H1 (cell line): ENCODE results near the gene EIPR1. TPM values are rescaled to one million over a fixed set of nuclear protein-coding genes. Genes with fewer than 3 reads are reported as not detected.

ENCODE experiments used
- CTCF ChIA-PET: fragments of 300-600 bp; sonication (Branson Sonifier 250); formaldehyde crosslinking; loops from one replicate; lab custom pipeline; 2021; ENCODE audit not compliant: partially characterized antibody; lab: Charles Lee
- POLR2A ChIA-PET: fragments of 300-600 bp; sonication (Branson Sonifier 250); formaldehyde crosslinking; loops from one replicate; lab custom pipeline; 2021; ENCODE audit warnings: inconsistent platforms; ENCODE audit not compliant: partially characterized antibody; lab: Charles Lee
- DNase-seq, 2 experiments: peaks; one replicate each; pipeline versions ENCODE4 v3.0.0 to v3.0.0-alpha.2; 2010 to 2022; ENCODE audit warnings: low spot score in 2 of 2, low read depth in 1 of 2, mixed read lengths in 1 of 2
- FAIRE-seq: peaks from 2 replicates; lab custom pipeline; 2011; peaks lifted over from hg19 to GRCh38; lab: Jason Lieb, UNC
- H2AFZ ChIP-seq: 2 replicates; pipeline ENCODE4 v1.8.1; 2012; ENCODE audit warnings: low read length, inconsistent platforms
- H2AK5ac ChIP-seq: 2 replicates; pipeline ENCODE4 v1.6.1; 2013; ENCODE audit warnings: low read depth, low read length
- H2BK120ac ChIP-seq: replicated peaks from 2 replicates; pipeline ENCODE3; 2013; ENCODE audit warnings: low read depth, low read length, inconsistent platforms
- H2BK12ac ChIP-seq: 2 replicates; pipeline ENCODE4 v1.6.1; 2013; ENCODE audit warnings: low read depth, low read length
- H2BK15ac ChIP-seq: 2 replicates; pipeline ENCODE4 v1.6.1; 2013; ENCODE audit warnings: low read length
- H2BK20ac ChIP-seq: 2 replicates; pipeline ENCODE4 v1.6.1; 2013; ENCODE audit warnings: low read length
- H2BK5ac ChIP-seq: 2 replicates; pipeline ENCODE4 v1.6.1; 2013; ENCODE audit warnings: low read depth, low read length
- H3K14ac ChIP-seq: 2 replicates; pipeline ENCODE4 v1.6.1; 2013; ENCODE audit warnings: inconsistent platforms; ENCODE audit not compliant: insufficient read length
- H3K18ac ChIP-seq: 2 replicates; pipeline ENCODE4 v1.6.1; 2013; ENCODE audit warnings: low read length; ENCODE audit errors: extremely low read depth
- H3K23ac ChIP-seq: 2 replicates; pipeline ENCODE4 v1.6.1; 2013; ENCODE audit warnings: inconsistent platforms; ENCODE audit not compliant: insufficient read length
- H3K23me2 ChIP-seq: 2 replicates; pipeline ENCODE4 v1.6.1; 2013; ENCODE audit warnings: low read depth, low read length
- H3K27ac ChIP-seq: 2 replicates; pipeline ENCODE4 v1.6.1; 2011; ENCODE audit warnings: low read depth, low read length, inconsistent platforms
- H3K27me3 ChIP-seq, 4 experiments: replicated peaks in 1 of 4; 1 replicate in 1 of 4; 2 replicates in 3 of 4; pipeline versions ENCODE4 v1.6.1 to v1.8.1; 2011 to 2013; ENCODE audit warnings: low read length in 3 of 4, mild to moderate bottlenecking in 3 of 4, inconsistent platforms in 2 of 4, mixed read lengths in 2 of 4, moderate library complexity in 1 of 4; ENCODE audit not compliant: control insufficient read depth in 3 of 4, insufficient read depth in 3 of 4; ENCODE audit errors: extremely low read depth in 1 of 4
- H3K36me3 ChIP-seq, 4 experiments: 2 replicates each; pipeline versions ENCODE4 v1.6.1 to v1.8.1; 2011 to 2013; ENCODE audit warnings: mild to moderate bottlenecking in 4 of 4, low read length in 3 of 4, moderate library complexity in 2 of 4, control low read depth in 1 of 4, inconsistent platforms in 1 of 4; ENCODE audit not compliant: insufficient read depth in 4 of 4, control insufficient read depth in 2 of 4
- H3K4ac ChIP-seq: replicated peaks from 2 replicates; pipeline ENCODE3; 2013; ENCODE audit warnings: low read length, low read depth, mixed read lengths, inconsistent platforms; ENCODE audit not compliant: insufficient read length
- H3K4me1 ChIP-seq, 4 experiments: replicated peaks in 1 of 4; 1 replicate in 1 of 4; 2 replicates in 3 of 4; pipeline versions ENCODE4 v1.6.1 to v1.8.1; 2011 to 2013; ENCODE audit warnings: low read length in 3 of 4, inconsistent platforms in 2 of 4, mixed read lengths in 1 of 4; ENCODE audit not compliant: insufficient read depth in 4 of 4, control insufficient read depth in 3 of 4
- H3K4me2 ChIP-seq, 2 experiments: 2 replicates each; pipeline versions ENCODE4 v1.6.1 to v1.8.1; 2011 to 2013; ENCODE audit warnings: low read depth in 2 of 2, low read length in 2 of 2, control low read depth in 1 of 2, inconsistent platforms in 1 of 2, mild to moderate bottlenecking in 1 of 2; ENCODE audit not compliant: insufficient read depth in 1 of 2
- H3K4me3 ChIP-seq, 4 experiments: fragments of 200-600, 300-600 bp in 1 of 4; sonication (generic), shearing (Covaris generic), sonication (Bioruptor Twin) in 1 of 4; 2 replicates each; pipeline versions ENCODE4 v1.5.1 to v1.8.1; 2011 to 2016; ENCODE audit warnings: low read length in 4 of 4, low read depth in 3 of 4, control low read depth in 2 of 4, inconsistent platforms in 2 of 4, mild to moderate bottlenecking in 2 of 4, mixed read lengths in 1 of 4, moderate library complexity in 1 of 4; ENCODE audit not compliant: insufficient read depth in 2 of 4; ENCODE audit errors: extremely low read depth in 1 of 4
- H3K56ac ChIP-seq: replicated peaks from 2 replicates; pipeline ENCODE3; 2013; ENCODE audit warnings: low read depth, mild to moderate bottlenecking, mixed read lengths, low read length, inconsistent platforms; ENCODE audit not compliant: insufficient read length
- H3K79me1 ChIP-seq: 2 replicates; pipeline ENCODE4 v1.6.1; 2013; ENCODE audit warnings: low read depth, low read length, control low read depth
- H3K79me2 ChIP-seq, 2 experiments: 2 replicates each; pipeline versions ENCODE4 v1.6.1 to v1.8.1; 2012 to 2013; ENCODE audit warnings: low read length in 2 of 2, mild to moderate bottlenecking in 2 of 2, inconsistent platforms in 1 of 2; ENCODE audit not compliant: insufficient read depth in 2 of 2, control insufficient read depth in 1 of 2
- H3K9ac ChIP-seq, 4 experiments: replicated peaks in 1 of 4; 1 replicate in 1 of 4; 2 replicates in 3 of 4; pipeline versions ENCODE4 v1.6.1 to v1.8.1; 2011 to 2013; ENCODE audit warnings: low read depth in 3 of 4, low read length in 3 of 4, control low read depth in 2 of 4, mild to moderate bottlenecking in 2 of 4, moderate library complexity in 2 of 4, inconsistent platforms in 1 of 4; ENCODE audit errors: extremely low read depth in 1 of 4
- H3K9me3 ChIP-seq, 2 experiments: 2 replicates each; pipeline versions ENCODE4 v1.6.1 to v1.8.1; 2012 to 2013; ENCODE audit warnings: mild to moderate bottlenecking in 2 of 2, moderate library complexity in 2 of 2, control low read depth in 1 of 2, inconsistent platforms in 1 of 2, low read depth in 1 of 2, low read length in 1 of 2, mixed read lengths in 1 of 2; ENCODE audit not compliant: insufficient read depth in 2 of 2
- H4K20me1 ChIP-seq, 2 experiments: replicated peaks in 1 of 2; 2 replicates each; pipeline versions ENCODE3 to v1.8.1; 2011 to 2013; ENCODE audit warnings: inconsistent platforms in 2 of 2, low read length in 2 of 2, mild to moderate bottlenecking in 1 of 2; ENCODE audit not compliant: insufficient read depth in 2 of 2, control insufficient read depth in 1 of 2
- H4K5ac ChIP-seq: 2 replicates; pipeline ENCODE4 v1.6.1; 2013; ENCODE audit warnings: low read length, low read depth, mixed read lengths, inconsistent platforms; ENCODE audit not compliant: insufficient read length
- H4K8ac ChIP-seq: 2 replicates; pipeline ENCODE4 v1.8.0; 2013; ENCODE audit warnings: mild to moderate bottlenecking, moderate library complexity, low read length, inconsistent platforms; ENCODE audit not compliant: insufficient read depth; ENCODE audit errors: extremely low read depth
- H4K91ac ChIP-seq: replicated peaks from 2 replicates; pipeline ENCODE3; 2013; ENCODE audit warnings: low read length, mixed read lengths, inconsistent platforms; ENCODE audit not compliant: insufficient read length
- BCL11A ChIP-seq, 2 experiments: IDR thresholded peaks; one replicate each; pipeline ENCODE4 v1.6.1; 2011; ENCODE audit warnings: low read depth in 2 of 2, low read length in 2 of 2, mild to moderate bottlenecking in 2 of 2
- CBX5 ChIP-seq: fragments of 300-800, 300-1000 bp; sonication (generic); IDR thresholded peaks from 2 replicates; pipeline ENCODE4 v1.7.1; 2016; ENCODE audit warnings: antibody characterized with exemption, low read length, low read depth
- EP300 ChIP-seq, 2 experiments: IDR thresholded peaks; 1 replicate in 1 of 2; 2 replicates in 1 of 2; pipeline ENCODE4 v1.6.1; 2011 to 2012; ENCODE audit warnings: low read depth in 2 of 2, low read length in 2 of 2, mild to moderate bottlenecking in 2 of 2, borderline replicate concordance in 1 of 2, inconsistent platforms in 1 of 2, moderate library complexity in 1 of 2
- GTF2F1 ChIP-seq: IDR thresholded peaks from 2 replicates; pipeline ENCODE4 v1.6.1; 2012; ENCODE audit warnings: low read depth, low read length, improper control_type of control experiment, borderline replicate concordance
- KDM4A ChIP-seq: IDR thresholded peaks from one replicate; pipeline ENCODE4 v1.7.1; 2012; ENCODE audit warnings: low read depth, mild to moderate bottlenecking, moderate library complexity, low read length, inconsistent platforms; ENCODE audit not compliant: severe bottlenecking
- SAP30 ChIP-seq: fragments of 300-600 bp; sonication (generic); IDR thresholded peaks from 2 replicates; pipeline ENCODE4 v1.7.1; 2012; ENCODE audit warnings: low read length, moderate library complexity, mild to moderate bottlenecking, inconsistent platforms; ENCODE audit not compliant: insufficient read depth, insufficient replicate concordance
- SIN3A ChIP-seq, 2 experiments: IDR thresholded peaks in 1 of 2; conservative IDR thresholded peaks in 1 of 2; 2 replicates each; pipeline ENCODE4 v1.6.1; 2011 to 2012; ENCODE audit warnings: low read length in 2 of 2, improper control_type of control experiment in 1 of 2, low read depth in 1 of 2, mild to moderate bottlenecking in 1 of 2
- SIRT6 ChIP-seq: IDR thresholded peaks from one replicate; pipeline ENCODE4 v1.7.1; 2012; ENCODE audit warnings: low read length, inconsistent platforms
- SP1 ChIP-seq: IDR thresholded peaks from 2 replicates; pipeline ENCODE4 v1.6.1; 2011; ENCODE audit warnings: low read depth, low read length
- TCF12 ChIP-seq: IDR thresholded peaks from 2 replicates; pipeline ENCODE4 v1.6.1; 2011; ENCODE audit warnings: low read depth, mild to moderate bottlenecking, low read length
- TEAD4 ChIP-seq: IDR thresholded peaks from 2 replicates; pipeline ENCODE4 v1.6.1; 2012; ENCODE audit warnings: low read depth, low read length, inconsistent platforms, mixed read lengths
- WGBS, 2 experiments: shearing (Covaris generic) in 1 of 2; methylation state at CpG; one replicate each; pipeline versions ENCODE4 v1.1.6 to v1.1.7; 2013 to 2015; ENCODE audit warnings: low lambda C conversion rate in 2 of 2, mixed read lengths in 2 of 2, inconsistent platforms in 1 of 2, low coverage in 1 of 2, missing lambda C conversion rate in 1 of 2; ENCODE audit not compliant: insufficient replicate concordance in 2 of 2, insufficient coverage in 1 of 2, insufficient read length in 1 of 2; ENCODE audit errors: extremely low coverage in 1 of 2, missing lambda C conversion rate in 1 of 2; 5-methylcytosine and 5-hydroxymethylcytosine counted together
- polyA plus RNA-seq, 7 experiments: library from polyadenylated mRNA; depleted of rRNA in 3 of 7; stranded (reverse) in 5 of 7; unstranded in 2 of 7; fragments of >200 nt in 5 of 7; fragments of 200-250 nt in 2 of 7; gene quantifications; 1 replicate in 5 of 7; 2 replicates in 1 of 7; 4 replicates in 1 of 7; pipeline versions ENCODE4 v1.2.1 to v1.2.3, GENCODE V29; 2011 to 2013; ENCODE audit warnings: missing spikeins in 2 of 7, mixed read lengths in 2 of 7
- total RNA-seq: library from RNA; stranded (reverse); fragmentation: NEBNext Ultra II Directional; extraction: Animal tissue kit (Norgen Biotek cat#: 25700); gene quantifications from 2 replicates; pipeline ENCODE4 v1.2.1, GENCODE V29; 2021
- TF ChIP-seq, protein P1 (sequence below): IDR thresholded peaks from 2 replicates; pipeline ENCODE4 v1.6.1; 2012; ENCODE audit warnings: inconsistent platforms

EIPR1 gene
- total and polyA plus RNA-seq, 2 of the 8 experiments (the other 6 are each of a cell fraction or from before 2014, with no cell fraction given): 26.3 to 56.4 TPM

DNA sequence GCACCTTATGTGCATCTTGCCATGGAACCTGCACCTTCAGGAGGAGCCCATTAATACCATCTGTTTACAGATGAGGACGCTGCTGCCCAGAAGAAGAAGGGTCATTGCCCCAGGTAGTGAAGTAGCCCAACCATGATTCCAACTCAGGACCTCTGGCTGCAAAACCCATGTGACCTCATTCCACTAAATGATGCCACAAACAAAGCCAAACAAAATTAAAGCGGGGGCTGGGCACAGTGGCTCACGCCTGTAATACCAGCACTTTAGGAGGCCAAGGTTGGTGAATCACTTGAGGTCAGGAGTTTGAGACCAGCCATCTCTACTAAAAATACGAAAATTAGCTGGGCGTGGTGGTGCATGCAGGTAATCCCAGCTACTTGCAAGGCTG is 202.1 kb downstream of the EIPR1 start:
- Histone ChIP-seq H3K23ac (no peak overlapping the region), H3K4me3 (no peak overlapping the region), H2BK5ac (no peak overlapping the region), H3K14ac (no peak overlapping the region), H3K4me1 (no peaks in the 10 kb centered on the region; a peak in 1 of 7 replicates), H2BK15ac (no peak overlapping the region), H3K36me3 (no peaks in the 10 kb centered on the region), H3K9ac (no peak overlapping the region), H3K9me3 (no peaks in the 10 kb centered on the region), H2BK12ac (no peak overlapping the region), H4K8ac (no peak overlapping the region), H4K91ac (no peak overlapping the region), H3K4ac (no peak overlapping the region), H3K23me2 (no peaks in the 10 kb centered on the region), H3K27ac (no peak overlapping the region), H2BK120ac (no peak overlapping the region), H3K27me3 (no peaks in the 10 kb centered on the region), H4K20me1 (peaks cover 0 to 1% of the 10 kb centered on the region in 2 experiments), H3K18ac (no peak overlapping the region), H2AK5ac (no peak overlapping the region), H4K5ac (no peak overlapping the region), H3K4me2 (no peak overlapping the region), H3K56ac (no peak overlapping the region), H3K79me2 (no peaks in the 10 kb centered on the region), H2BK20ac (no peak overlapping the region), H2AFZ (no peak overlapping the region), H3K79me1 (0 out of 2 replicates have a peak, but pooled peaks cover 3% of the 10 kb centered on the region)
- DNase-seq (no peak), FAIRE-seq (no peak)
- POLR2A ChIA-PET: no interaction called here
- WGBS, 2 experiments: 91% methylated on average over 5 of the region's 5 CpGs; no CpG with 5 or more reads in 1 of the 2 experiments
- CTCF ChIA-PET: interaction anchor here (0.7 kb wide), 1 partner anchor 99 kb away, joined by 3 read pairs; no protein-coding TSS in a partner anchor
- TF ChIP-seq CBX5 (no peak), BCL11A (IDR thresholded peaks at IDR 0.05; ENCODE audit: low read depth in 2 of 2, low read length in 2 of 2) (no peak), TCF12 (no peak), GTF2F1 (no peak), SIRT6 (no peak), EP300 (IDR thresholded peaks at IDR 0.05; ENCODE audit: borderline replicate concordance in 1 of 2, low read depth in 2 of 2, low read length in 2 of 2) (no peak), SAP30 (no peak), KDM4A (no peak), TEAD4 (no peak), SIN3A (conservative IDR thresholded peaks at IDR 0.05 in 1 of 2, IDR thresholded peaks at IDR 0.05 in 1 of 2; ENCODE audit: low read depth in 1 of 2, low read length in 2 of 2) (no peak), SP1 (no peak)
- TF ChIP-seq, protein P1, sequence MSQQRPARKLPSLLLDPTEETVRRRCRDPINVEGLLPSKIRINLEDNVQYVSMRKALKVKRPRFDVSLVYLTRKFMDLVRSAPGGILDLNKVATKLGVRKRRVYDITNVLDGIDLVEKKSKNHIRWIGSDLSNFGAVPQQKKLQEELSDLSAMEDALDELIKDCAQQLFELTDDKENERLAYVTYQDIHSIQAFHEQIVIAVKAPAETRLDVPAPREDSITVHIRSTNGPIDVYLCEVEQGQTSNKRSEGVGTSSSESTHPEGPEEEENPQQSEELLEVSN: no peak
